A549 (cell line): Measurements from ENCODE around the gene TLR6. TPM values are rescaled to one million over a fixed set of nuclear protein-coding genes. Genes with fewer than 3 reads are reported as not detected.

Experiments
- ATAC-seq, 2 experiments: fragments of 200-7000 bp in 1 of 2; fragments of >200 bp in 1 of 2; cut with Nextera tagmentation in 1 of 2; cut with Tn5 transposase in 1 of 2; 3 replicates each; pipeline versions ENCODE4 v1.8.0 to v1.9.1; 2018 to 2020; ENCODE audit warnings: mild to moderate bottlenecking in 1 of 2, moderate library complexity in 1 of 2
- CTCF ChIA-PET: fragments of 300-600 bp; sonication (Branson Sonifier 250); formaldehyde crosslinking; extraction: SDS; loops from one replicate; lab custom pipeline; 2021; ENCODE audit warnings: antibody characterized with exemption, inconsistent platforms; lab: Yijun Ruan, JAX
- POLR2A ChIA-PET: fragments of 350-600 bp; formaldehyde crosslinking; extraction: SDS; loops from one replicate; lab custom pipeline; 2021; ENCODE audit warnings: antibody characterized with exemption, inconsistent platforms; lab: Yijun Ruan, JAX
- DNase-seq, 2 experiments: peaks; one replicate each; pipeline versions ENCODE4 v3.0.0 to v3.0.0-alpha.2; 2011 to 2016; ENCODE audit warnings: low read depth in 1 of 2, low spot score in 1 of 2
- FAIRE-seq: peaks from 2 replicates; lab custom pipeline; 2011; peaks lifted over from hg19 to GRCh38; lab: Jason Lieb, UNC
- H3K27ac ChIP-seq, 2 experiments: fragments of >200 bp; sonication (Bioruptor Twin); formaldehyde crosslinking; 3 replicates each; pipeline ENCODE4 v1.5.1; 2016 to 2017
- H3K4me1 ChIP-seq: fragments of >200 bp; sonication (Bioruptor Twin); formaldehyde crosslinking; 3 replicates; pipeline ENCODE4 v1.6.1; 2016
- H3K4me2 ChIP-seq: fragments of >200 bp; sonication (Bioruptor Twin); formaldehyde crosslinking; 3 replicates; pipeline ENCODE4 v1.6.1; 2016
- H3K4me3 ChIP-seq: fragments of >200 bp; sonication (Bioruptor Twin); formaldehyde crosslinking; 3 replicates; pipeline ENCODE4 v1.5.1; 2016
- H3K9me3 ChIP-seq: fragments of >200 bp; sonication (Bioruptor Twin); formaldehyde crosslinking; 3 replicates; pipeline ENCODE4 v1.6.1; 2016
- CHD2 ChIP-seq: fragments of 150-350 bp; IDR thresholded peaks from 2 replicates; pipeline ENCODE4 v1.6.1; 2014; ENCODE audit warnings: low read length; ENCODE audit not compliant: partially characterized antibody
- ESRRA ChIP-seq: fragments of 150-350 bp; IDR thresholded peaks from 2 replicates; pipeline ENCODE4 v1.6.1; 2014; ENCODE audit warnings: mild to moderate bottlenecking, low read length, borderline replicate concordance
- GATA3 ChIP-seq: IDR thresholded peaks from 2 replicates; pipeline ENCODE4 v1.6.1; 2012; ENCODE audit warnings: borderline replicate concordance
- JUN ChIP-seq, 2 experiments: fragments of >200 bp; sonication (Bioruptor Twin); formaldehyde crosslinking; IDR thresholded peaks; 2 replicates in 1 of 2; 3 replicates in 1 of 2; pipeline ENCODE4 v1.6.1; 2016 to 2017
- KDM5A ChIP-seq: fragments of 200-600 bp; sonication (generic); IDR thresholded peaks from 2 replicates; pipeline ENCODE4 v1.6.1; 2016; ENCODE audit warnings: antibody characterized with exemption, mild to moderate bottlenecking
- MYC ChIP-seq: IDR thresholded peaks from 2 replicates; pipeline ENCODE4 v1.6.1; 2012; ENCODE audit warnings: mild to moderate bottlenecking, inconsistent platforms, low read length, improper control_type of control experiment, borderline replicate concordance
- RAD21 ChIP-seq, 2 experiments: fragments of >200 bp in 1 of 2; sonication (Bioruptor Twin) in 1 of 2; formaldehyde crosslinking in 1 of 2; IDR thresholded peaks in 1 of 2; conservative IDR thresholded peaks in 1 of 2; 2 replicates in 1 of 2; 3 replicates in 1 of 2; pipeline ENCODE4 v1.6.1; 2012 to 2018; ENCODE audit warnings: inconsistent platforms in 1 of 2
- RARB ChIP-seq: fragments of 250-450 bp; sonication (Bioruptor Pico); IDR thresholded peaks from 2 replicates; pipeline ENCODE4 v1.8.0; 2021; ENCODE audit warnings: mild to moderate bottlenecking, moderate library complexity
- RNF2 ChIP-seq: fragments of 200-600 bp; sonication (generic); IDR thresholded peaks from 2 replicates; pipeline ENCODE4 v1.6.1; 2016; ENCODE audit warnings: low read depth, mild to moderate bottlenecking, antibody characterized with exemption, moderate library complexity, borderline replicate concordance
- TFCP2L1 ChIP-seq: fragments of 250-450 bp; sonication (Bioruptor Pico); IDR thresholded peaks from 2 replicates; pipeline ENCODE4 v1.5.0; 2021; ENCODE audit warnings: mild to moderate bottlenecking
- ZNF302 ChIP-seq: fragments of 250-450 bp; sonication (Bioruptor Pico); IDR thresholded peaks from 2 replicates; pipeline ENCODE4 v1.9.0; 2021; ENCODE audit warnings: inconsistent platforms, mild to moderate bottlenecking, moderate library complexity
- ZSCAN20 ChIP-seq: fragments of 250-450 bp; sonication (Bioruptor Pico); IDR thresholded peaks from 2 replicates; pipeline ENCODE4 v1.8.0; 2022; ENCODE audit warnings: mild to moderate bottlenecking, moderate library complexity
- WGBS: methylation state at CpG from one replicate; pipeline ENCODE4 v1.1.6; 2017; ENCODE audit errors: missing lambda C conversion rate; 5-methylcytosine and 5-hydroxymethylcytosine counted together
- polyA plus RNA-seq, 4 experiments: library from polyadenylated mRNA; depleted of rRNA in 3 of 4; stranded (reverse); fragments of >200 nt; fragmentation: RNase III in 1 of 4; extraction: RNeasy Plus Mini Kit Qiagen cat#74134 plus additional on column Dnase treatment in 1 of 4; gene quantifications; 2 replicates in 3 of 4; 3 replicates in 1 of 4; pipeline ENCODE4 v1.2.3, GENCODE V29; 2011 to 2017
- TF ChIP-seq, protein P1 (sequence below): fragments of 250-450 bp; sonication (Bioruptor Pico); IDR thresholded peaks from 2 replicates; pipeline ENCODE4 v1.5.0; 2021; ENCODE audit warnings: mild to moderate bottlenecking, moderate library complexity, borderline replicate concordance
- TF ChIP-seq, protein P2 (sequence below): fragments of 200-600 bp; sonication (generic); IDR thresholded peaks from 2 replicates; pipeline ENCODE4 v1.6.1; 2016; ENCODE audit warnings: antibody characterized with exemption, mild to moderate bottlenecking, moderate library complexity
- TF ChIP-seq, protein P3 (sequence below): IDR thresholded peaks from 2 replicates; pipeline ENCODE4 v1.6.1; 2012; ENCODE audit warnings: low read depth, borderline replicate concordance
- TF ChIP-seq, protein P4 (sequence below): IDR thresholded peaks from 2 replicates; pipeline ENCODE4 v1.6.1; 2012

TLR6 gene
- polyA plus RNA-seq, 2 of the 4 experiments (the other 2 are of a cell fraction) = 5.6 to 11.5 TPM

DNA sequence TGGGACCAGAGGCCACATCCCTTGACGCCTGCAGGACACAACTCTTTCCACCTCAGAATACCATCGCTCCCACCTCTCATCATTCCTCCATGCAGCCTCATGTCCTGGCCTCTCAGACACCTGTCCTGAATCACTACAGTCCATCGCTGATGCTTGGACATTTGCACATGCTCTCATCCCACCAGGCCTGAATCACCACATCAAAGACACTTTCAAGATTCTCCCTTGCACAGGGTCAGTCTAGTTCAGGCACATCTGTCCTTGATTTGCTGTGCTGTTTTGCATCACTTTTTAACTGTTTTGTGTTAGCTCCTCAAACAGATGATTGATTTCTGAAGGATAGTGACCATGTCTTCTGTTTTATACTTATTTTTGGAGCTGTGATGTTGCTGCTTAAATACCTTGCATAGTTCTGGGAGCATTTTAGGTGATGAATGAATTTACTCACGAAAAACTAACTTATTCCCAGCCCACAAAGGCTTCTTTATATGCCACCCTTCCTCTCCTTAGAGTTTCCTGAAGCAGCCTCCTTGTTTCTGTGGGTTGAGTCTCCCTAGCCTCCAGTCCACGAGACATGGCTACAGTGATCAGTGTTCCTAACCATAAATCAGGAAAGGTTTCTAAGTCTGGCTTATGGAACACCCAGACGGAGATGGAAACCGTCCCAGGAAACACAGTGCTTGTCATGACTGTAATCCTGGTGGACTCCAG, 13.6 kb upstream of the TLR6 start:
- 94% methylated on average over 7 of the region's 7 CpGs for WGBS
- no peak for FAIRE-seq
- ChIA-PET CTCF (interaction anchor here (1.4 kb wide), 1 partner anchor 66 kb away, joined by 3 read pairs; the partner anchor contains the start of gene TLR1), POLR2A (no interaction called here)
- no peak overlapping the region for H3K4me2 ChIP-seq
- ATAC-seq = no peak
- H3K27ac ChIP-seq = no peak overlapping the region
- DNase-seq = no peak
- TF ChIP-seq ESRRA = no peak
- TF ChIP-seq CHD2 = no peak
- no peak for TF ChIP-seq GATA3
- no peak for TF ChIP-seq JUN (IDR thresholded peaks at IDR 0.05)
- TF ChIP-seq, protein P1, sequence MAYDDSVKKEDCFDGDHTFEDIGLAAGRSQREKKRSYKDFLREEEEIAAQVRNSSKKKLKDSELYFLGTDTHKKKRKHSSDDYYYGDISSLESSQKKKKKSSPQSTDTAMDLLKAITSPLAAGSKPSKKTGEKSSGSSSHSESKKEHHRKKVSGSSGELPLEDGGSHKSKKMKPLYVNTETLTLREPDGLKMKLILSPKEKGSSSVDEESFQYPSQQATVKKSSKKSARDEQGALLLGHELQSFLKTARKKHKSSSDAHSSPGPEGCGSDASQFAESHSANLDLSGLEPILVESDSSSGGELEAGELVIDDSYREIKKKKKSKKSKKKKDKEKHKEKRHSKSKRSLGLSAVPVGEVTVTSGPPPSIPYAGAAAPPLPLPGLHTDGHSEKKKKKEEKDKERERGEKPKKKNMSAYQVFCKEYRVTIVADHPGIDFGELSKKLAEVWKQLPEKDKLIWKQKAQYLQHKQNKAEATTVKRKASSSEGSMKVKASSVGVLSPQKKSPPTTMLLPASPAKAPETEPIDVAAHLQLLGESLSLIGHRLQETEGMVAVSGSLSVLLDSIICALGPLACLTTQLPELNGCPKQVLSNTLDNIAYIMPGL (CRISPR knock-in tag) = no peak
- TF ChIP-seq RARB = no peak
- no peak for TF ChIP-seq ZSCAN20 (CRISPR knock-in tag)
- TF ChIP-seq TFCP2L1 (CRISPR knock-in tag) = no peak
- no peak for TF ChIP-seq MYC
- H3K9me3 ChIP-seq = no peaks in the 10 kb centered on the region
- peaks cover 30% of the 10 kb centered on the region for H3K4me1 ChIP-seq
- no peak overlapping the region for H3K4me3 ChIP-seq

DNA sequence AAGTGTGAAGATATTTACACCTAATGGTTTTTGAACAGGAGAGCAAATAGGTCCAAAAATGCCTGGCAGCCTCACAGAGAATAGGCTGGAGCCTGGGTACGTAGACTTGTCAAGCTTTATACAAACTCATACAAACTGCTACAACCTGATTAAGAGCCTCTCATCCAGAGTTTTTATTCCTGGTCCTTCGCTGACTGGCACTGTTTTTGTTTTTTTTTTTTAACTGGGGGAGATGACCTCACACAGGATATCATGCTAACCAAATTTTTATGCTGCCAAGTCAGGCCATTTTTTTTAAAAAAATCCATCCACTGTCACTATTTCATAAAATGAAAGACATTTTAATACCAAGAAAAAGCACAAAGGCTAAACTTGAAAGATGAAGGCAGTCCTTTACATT, 12.9 kb upstream of the TLR6 start:
- no peak overlapping the region for H3K4me3 ChIP-seq
- no peak for DNase-seq
- no peak overlapping the region for H3K27ac ChIP-seq
- TF ChIP-seq, protein P2, sequence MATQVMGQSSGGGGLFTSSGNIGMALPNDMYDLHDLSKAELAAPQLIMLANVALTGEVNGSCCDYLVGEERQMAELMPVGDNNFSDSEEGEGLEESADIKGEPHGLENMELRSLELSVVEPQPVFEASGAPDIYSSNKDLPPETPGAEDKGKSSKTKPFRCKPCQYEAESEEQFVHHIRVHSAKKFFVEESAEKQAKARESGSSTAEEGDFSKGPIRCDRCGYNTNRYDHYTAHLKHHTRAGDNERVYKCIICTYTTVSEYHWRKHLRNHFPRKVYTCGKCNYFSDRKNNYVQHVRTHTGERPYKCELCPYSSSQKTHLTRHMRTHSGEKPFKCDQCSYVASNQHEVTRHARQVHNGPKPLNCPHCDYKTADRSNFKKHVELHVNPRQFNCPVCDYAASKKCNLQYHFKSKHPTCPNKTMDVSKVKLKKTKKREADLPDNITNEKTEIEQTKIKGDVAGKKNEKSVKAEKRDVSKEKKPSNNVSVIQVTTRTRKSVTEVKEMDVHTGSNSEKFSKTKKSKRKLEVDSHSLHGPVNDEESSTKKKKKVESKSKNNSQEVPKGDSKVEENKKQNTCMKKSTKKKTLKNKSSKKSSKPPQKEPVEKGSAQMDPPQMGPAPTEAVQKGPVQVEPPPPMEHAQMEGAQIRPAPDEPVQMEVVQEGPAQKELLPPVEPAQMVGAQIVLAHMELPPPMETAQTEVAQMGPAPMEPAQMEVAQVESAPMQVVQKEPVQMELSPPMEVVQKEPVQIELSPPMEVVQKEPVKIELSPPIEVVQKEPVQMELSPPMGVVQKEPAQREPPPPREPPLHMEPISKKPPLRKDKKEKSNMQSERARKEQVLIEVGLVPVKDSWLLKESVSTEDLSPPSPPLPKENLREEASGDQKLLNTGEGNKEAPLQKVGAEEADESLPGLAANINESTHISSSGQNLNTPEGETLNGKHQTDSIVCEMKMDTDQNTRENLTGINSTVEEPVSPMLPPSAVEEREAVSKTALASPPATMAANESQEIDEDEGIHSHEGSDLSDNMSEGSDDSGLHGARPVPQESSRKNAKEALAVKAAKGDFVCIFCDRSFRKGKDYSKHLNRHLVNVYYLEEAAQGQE = no peak
- no peak for TF ChIP-seq KDM5A
- TF ChIP-seq, protein P3, sequence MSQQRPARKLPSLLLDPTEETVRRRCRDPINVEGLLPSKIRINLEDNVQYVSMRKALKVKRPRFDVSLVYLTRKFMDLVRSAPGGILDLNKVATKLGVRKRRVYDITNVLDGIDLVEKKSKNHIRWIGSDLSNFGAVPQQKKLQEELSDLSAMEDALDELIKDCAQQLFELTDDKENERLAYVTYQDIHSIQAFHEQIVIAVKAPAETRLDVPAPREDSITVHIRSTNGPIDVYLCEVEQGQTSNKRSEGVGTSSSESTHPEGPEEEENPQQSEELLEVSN = no peak
- CTCF ChIA-PET = interaction anchor here (1.0 kb wide), 1 partner anchor 9 kb away, joined by 5 read pairs; no protein-coding TSS in a partner anchor
- POLR2A ChIA-PET = no interaction called here
- H3K4me2 ChIP-seq = peak overlapping the region; percentile 93; the same call in 2 of the 3 replicates
- no peaks in the 10 kb centered on the region for H3K9me3 ChIP-seq
- no peak for FAIRE-seq
- WGBS = 85% methylated on average over 2 of the region's 2 CpGs
- no peak for ATAC-seq
- H3K4me1 ChIP-seq = peaks cover 30% of the 10 kb centered on the region

DNA sequence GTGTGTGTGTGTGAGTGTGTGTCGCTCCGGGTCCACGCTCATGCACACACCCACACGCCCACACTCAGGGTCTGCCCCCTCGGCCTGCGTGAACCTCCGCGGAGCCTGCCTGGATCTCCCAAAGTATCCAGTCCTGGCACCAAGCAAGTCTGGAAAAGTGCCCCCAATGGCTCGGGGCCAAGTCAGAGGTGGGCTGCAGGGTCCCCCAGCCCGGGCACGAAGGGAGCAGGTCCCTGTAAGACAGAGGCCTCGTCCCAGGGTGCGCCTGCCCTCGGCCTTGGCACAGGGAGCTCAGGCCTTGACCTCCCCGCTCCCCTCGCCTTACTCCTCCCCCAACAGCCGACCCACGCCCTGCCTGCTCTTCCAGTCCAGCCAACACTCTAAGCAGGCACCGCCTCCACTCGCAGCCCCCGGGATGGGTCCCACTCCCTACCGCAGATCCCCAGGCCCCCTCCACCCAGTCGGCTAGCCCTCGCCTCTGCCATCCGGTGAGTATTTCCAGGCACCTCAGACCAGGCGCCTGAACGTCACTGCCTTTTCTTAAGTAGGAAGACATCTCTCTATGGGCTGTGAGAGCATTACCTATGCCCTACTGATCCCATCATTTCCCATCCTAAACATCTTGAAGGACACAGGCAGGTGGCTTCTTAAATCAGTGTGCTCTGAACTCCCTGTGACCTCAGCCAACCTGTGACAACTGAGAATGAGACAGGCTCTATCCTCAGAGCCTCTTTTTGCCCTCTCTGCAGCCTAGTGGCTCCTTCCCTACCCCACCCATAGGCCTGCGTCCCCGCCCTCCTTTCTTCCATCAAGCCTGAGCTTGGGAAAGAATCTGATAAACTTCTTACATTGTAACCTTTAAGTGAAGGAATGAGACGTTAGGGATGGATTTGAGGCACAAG, 11.7 kb upstream of the TLR6 start:
- Histone ChIP-seq H3K9me3 (no peaks in the 10 kb centered on the region), H3K4me2 (peak overlapping the region; percentile 93), H3K4me3 (peak overlapping the region; percentile 76), H3K4me1 (peaks cover 26% of the 10 kb centered on the region), H3K27ac (peak overlapping the region; percentile 83 to 99)
- CTCF ChIA-PET = no interaction called here
- POLR2A ChIA-PET = no interaction called here
- TF ChIP-seq GATA3 (no peak), ZNF302 (CRISPR knock-in tag) (no peak), RNF2 (no peak), RAD21 (conservative IDR thresholded peaks at IDR 0.05 in 1 of 2, IDR thresholded peaks at IDR 0.05 in 1 of 2) (no peak)
- TF ChIP-seq, protein P4, sequence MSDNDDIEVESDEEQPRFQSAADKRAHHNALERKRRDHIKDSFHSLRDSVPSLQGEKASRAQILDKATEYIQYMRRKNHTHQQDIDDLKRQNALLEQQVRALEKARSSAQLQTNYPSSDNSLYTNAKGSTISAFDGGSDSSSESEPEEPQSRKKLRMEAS = peak; percentile 43; the same call in 1 of the 2 replicates
- no peak for FAIRE-seq
- peak in 1 of 2 experiments; percentile 28 for DNase-seq
- WGBS = 9% methylated on average over 13 of the region's 30 CpGs
- peak; percentile 61 to 64 for ATAC-seq
